HepG2 (cell line): Measurements from ENCODE around the gene SF3A2. TPM values are rescaled to one million over a fixed set of nuclear protein-coding genes. Genes with fewer than 3 reads are reported as not detected.

ENCODE experiments used
- BRD4 ChIP-seq: sonication (generic); formaldehyde crosslinking; IDR thresholded peaks from 2 replicates; pipeline ENCODE4 v1.4.0; 2020; ENCODE audit warnings: missing genetic modification reagents
- CENPX ChIP-seq: sonication (generic); formaldehyde crosslinking; IDR thresholded peaks from 2 replicates; pipeline ENCODE4 v1.9.0; 2021; ENCODE audit warnings: mild to moderate bottlenecking, missing genetic modification reagents, moderate library complexity
- JARID2 ChIP-seq: sonication (generic); formaldehyde crosslinking; IDR thresholded peaks from 2 replicates; pipeline ENCODE4 v1.8.1; 2023; ENCODE audit warnings: missing genetic modification reagents, inconsistent platforms; ENCODE audit not compliant: insufficient replicate concordance
- JUND ChIP-seq: sonication (generic); formaldehyde crosslinking; IDR thresholded peaks from 2 replicates; pipeline ENCODE4 v1.8.0; 2022; ENCODE audit warnings: mild to moderate bottlenecking, missing genetic modification reagents
- MAFF ChIP-seq: IDR thresholded peaks from 2 replicates; pipeline ENCODE4 v1.6.1; 2011; ENCODE audit warnings: low read depth, low read length, improper control_type of control experiment
- MEF2D ChIP-seq: sonication (generic); formaldehyde crosslinking; IDR thresholded peaks from 2 replicates; pipeline ENCODE4 v1.5.1; 2020; ENCODE audit warnings: mild to moderate bottlenecking, missing genetic modification reagents
- POLR2AphosphoS2 ChIP-seq: IDR thresholded peaks from 2 replicates; pipeline ENCODE4 v1.6.1; 2011; ENCODE audit warnings: low read depth, low read length, improper control_type of control experiment
- ZC3H13 ChIP-seq: sonication (generic); formaldehyde crosslinking; IDR thresholded peaks from 2 replicates; pipeline ENCODE4 v1.8.1; 2023; ENCODE audit warnings: mild to moderate bottlenecking, missing genetic modification reagents, moderate library complexity
- ZNF547 ChIP-seq: sonication (generic); formaldehyde crosslinking; IDR thresholded peaks from 2 replicates; pipeline ENCODE4 v1.5.1; 2020; ENCODE audit warnings: mild to moderate bottlenecking, missing genetic modification reagents
- ZNF550 ChIP-seq: sonication (generic); formaldehyde crosslinking; IDR thresholded peaks from 2 replicates; pipeline ENCODE4 v1.4.0; 2020; ENCODE audit warnings: mild to moderate bottlenecking, missing genetic modification reagents, borderline replicate concordance
- polyA plus RNA-seq, 8 experiments: library from polyadenylated mRNA; depleted of rRNA in 3 of 8; stranded (reverse) in 7 of 8; unstranded in 1 of 8; fragments of >200 nt; fragmentation: Illumina TruSeq in 4 of 8; extraction: Trizol in 4 of 8; gene quantifications; 2 replicates each; pipeline versions ENCODE4 v1.2.1 to v1.2.3, GENCODE V29; 2011 to 2016; ENCODE audit warnings: low read depth in 4 of 8, missing spikeins in 1 of 8, mixed read lengths in 1 of 8; ENCODE audit not compliant: insufficient read depth in 1 of 8
- total RNA-seq, 5 experiments: library from RNA; depleted of rRNA; stranded (reverse); fragments of >200 nt; fragmentation: Illumina TruSeq; extraction: Trizol; gene quantifications; 2 replicates each; pipeline ENCODE4 v1.2.3, GENCODE V29; 2016; ENCODE audit warnings: low read depth in 1 of 5
- TF ChIP-seq, protein P1 (sequence below): sonication (generic); formaldehyde crosslinking; IDR thresholded peaks from 2 replicates; pipeline ENCODE4 v1.4.0; 2020; ENCODE audit warnings: missing genetic modification reagents
- TF ChIP-seq, protein P2 (sequence below): sonication (generic); formaldehyde crosslinking; IDR thresholded peaks from 2 replicates; pipeline ENCODE4 v1.8.0; 2022; ENCODE audit warnings: mild to moderate bottlenecking, missing genetic modification reagents, borderline replicate concordance
- TF ChIP-seq, protein P3 (sequence below): fragments of 450-650 bp; IDR thresholded peaks from 2 replicates; pipeline ENCODE4 v1.6.1; 2017; ENCODE audit warnings: mild to moderate bottlenecking
- TF ChIP-seq, protein P4 (sequence below): sonication (generic); formaldehyde crosslinking; IDR thresholded peaks from 2 replicates; pipeline ENCODE4 v1.5.0; 2020; ENCODE audit warnings: missing genetic modification reagents
- TF ChIP-seq, protein P5 (sequence below): sonication (generic); formaldehyde crosslinking; IDR thresholded peaks from 2 replicates; pipeline ENCODE4 v1.8.1; 2023; ENCODE audit warnings: missing genetic modification reagents, inconsistent platforms, borderline replicate concordance
- TF ChIP-seq, protein P6 (sequence below), 2 experiments: fragments of 450-650 bp in 1 of 2; sonication (generic) in 1 of 2; formaldehyde crosslinking; IDR thresholded peaks; 2 replicates each; pipeline versions ENCODE4 v1.5.0 to v1.8.0; 2020 to 2022; ENCODE audit warnings: mild to moderate bottlenecking in 1 of 2, missing genetic modification reagents in 1 of 2
- TF ChIP-seq, protein P7 (sequence below): sonication (generic); formaldehyde crosslinking; IDR thresholded peaks from 2 replicates; pipeline ENCODE4 v1.4.0; 2020; ENCODE audit warnings: mild to moderate bottlenecking, missing genetic modification reagents

SF3A2 gene
- total and polyA plus RNA-seq, 2 of the 13 experiments (the other 11 are each of a cell fraction or from before 2014, with no cell fraction given) = 8.6 to 8.8 TPM

DNA sequence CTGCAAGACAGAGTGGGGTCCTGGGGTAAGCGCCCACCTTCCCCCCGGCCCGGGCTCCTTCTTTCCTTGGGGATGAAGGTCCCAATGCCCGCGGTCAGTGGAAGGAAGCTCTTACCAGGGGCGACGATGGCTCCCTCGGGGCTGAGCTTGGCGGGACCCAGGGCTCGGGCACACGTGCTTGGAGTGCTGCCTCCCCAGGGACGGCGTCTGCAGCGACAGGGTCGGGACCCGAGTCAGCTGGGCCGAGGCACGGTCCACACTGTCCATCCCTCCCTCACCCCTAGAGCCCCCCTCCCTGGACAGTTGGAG is 16.1 kb downstream of the SF3A2 start (continued):
- TF ChIP-seq, protein P1, sequence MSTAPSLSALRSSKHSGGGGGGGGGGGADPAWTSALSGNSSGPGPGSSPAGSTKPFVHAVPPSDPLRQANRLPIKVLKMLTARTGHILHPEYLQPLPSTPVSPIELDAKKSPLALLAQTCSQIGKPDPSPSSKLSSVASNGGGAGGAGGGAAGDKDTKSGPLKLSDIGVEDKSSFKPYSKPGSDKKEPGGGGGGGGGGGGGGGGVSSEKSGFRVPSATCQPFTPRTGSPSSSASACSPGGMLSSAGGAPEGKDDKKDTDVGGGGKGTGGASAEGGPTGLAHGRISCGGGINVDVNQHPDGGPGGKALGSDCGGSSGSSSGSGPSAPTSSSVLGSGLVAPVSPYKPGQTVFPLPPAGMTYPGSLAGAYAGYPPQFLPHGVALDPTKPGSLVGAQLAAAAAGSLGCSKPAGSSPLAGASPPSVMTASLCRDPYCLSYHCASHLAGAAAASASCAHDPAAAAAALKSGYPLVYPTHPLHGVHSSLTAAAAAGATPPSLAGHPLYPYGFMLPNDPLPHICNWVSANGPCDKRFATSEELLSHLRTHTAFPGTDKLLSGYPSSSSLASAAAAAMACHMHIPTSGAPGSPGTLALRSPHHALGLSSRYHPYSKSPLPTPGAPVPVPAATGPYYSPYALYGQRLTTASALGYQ (CRISPR knock-in tag) = 0 out of 2 replicates have a peak, but pooled peaks have one; percentile 58
- TF ChIP-seq JARID2 (CRISPR knock-in tag) (no peak), MEF2D (no peak), CENPX (no peak), ZC3H13 (CRISPR knock-in tag) (no peak), POLR2AphosphoS2 (no peak), ZNF547 (CRISPR knock-in tag) (no peak), JUND (CRISPR knock-in tag) (no peak), BRD4 (CRISPR knock-in tag) (0 out of 2 replicates have a peak, but pooled peaks have one; percentile 32), MAFF (no peak), ZNF550 (CRISPR knock-in tag) (no peak)
- TF ChIP-seq, protein P2, sequence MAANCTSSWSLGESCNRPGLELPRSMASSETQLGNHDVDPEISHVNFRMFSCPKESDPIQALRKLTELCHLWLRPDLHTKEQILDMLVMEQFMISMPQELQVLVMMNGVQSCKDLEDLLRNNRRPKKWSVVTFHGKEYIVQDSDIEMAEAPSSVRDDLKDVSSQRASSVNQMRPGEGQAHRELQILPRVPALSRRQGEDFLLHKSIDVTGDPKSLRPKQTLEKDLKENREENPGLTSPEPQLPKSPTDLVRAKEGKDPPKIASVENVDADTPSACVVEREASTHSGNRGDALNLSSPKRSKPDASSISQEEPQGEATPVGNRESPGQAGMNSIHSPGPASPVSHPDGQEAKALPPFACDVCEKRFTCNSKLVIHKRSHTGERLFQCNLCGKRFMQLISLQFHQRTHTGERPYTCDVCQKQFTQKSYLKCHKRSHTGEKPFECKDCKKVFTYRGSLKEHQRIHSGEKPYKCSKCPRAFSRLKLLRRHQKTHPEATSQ (CRISPR knock-in tag) = no peak
- TF ChIP-seq, protein P3, sequence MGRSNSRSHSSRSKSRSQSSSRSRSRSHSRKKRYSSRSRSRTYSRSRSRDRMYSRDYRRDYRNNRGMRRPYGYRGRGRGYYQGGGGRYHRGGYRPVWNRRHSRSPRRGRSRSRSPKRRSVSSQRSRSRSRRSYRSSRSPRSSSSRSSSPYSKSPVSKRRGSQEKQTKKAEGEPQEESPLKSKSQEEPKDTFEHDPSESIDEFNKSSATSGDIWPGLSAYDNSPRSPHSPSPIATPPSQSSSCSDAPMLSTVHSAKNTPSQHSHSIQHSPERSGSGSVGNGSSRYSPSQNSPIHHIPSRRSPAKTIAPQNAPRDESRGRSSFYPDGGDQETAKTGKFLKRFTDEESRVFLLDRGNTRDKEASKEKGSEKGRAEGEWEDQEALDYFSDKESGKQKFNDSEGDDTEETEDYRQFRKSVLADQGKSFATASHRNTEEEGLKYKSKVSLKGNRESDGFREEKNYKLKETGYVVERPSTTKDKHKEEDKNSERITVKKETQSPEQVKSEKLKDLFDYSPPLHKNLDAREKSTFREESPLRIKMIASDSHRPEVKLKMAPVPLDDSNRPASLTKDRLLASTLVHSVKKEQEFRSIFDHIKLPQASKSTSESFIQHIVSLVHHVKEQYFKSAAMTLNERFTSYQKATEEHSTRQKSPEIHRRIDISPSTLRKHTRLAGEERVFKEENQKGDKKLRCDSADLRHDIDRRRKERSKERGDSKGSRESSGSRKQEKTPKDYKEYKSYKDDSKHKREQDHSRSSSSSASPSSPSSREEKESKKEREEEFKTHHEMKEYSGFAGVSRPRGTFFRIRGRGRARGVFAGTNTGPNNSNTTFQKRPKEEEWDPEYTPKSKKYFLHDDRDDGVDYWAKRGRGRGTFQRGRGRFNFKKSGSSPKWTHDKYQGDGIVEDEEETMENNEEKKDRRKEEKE = no peak
- TF ChIP-seq, protein P4, sequence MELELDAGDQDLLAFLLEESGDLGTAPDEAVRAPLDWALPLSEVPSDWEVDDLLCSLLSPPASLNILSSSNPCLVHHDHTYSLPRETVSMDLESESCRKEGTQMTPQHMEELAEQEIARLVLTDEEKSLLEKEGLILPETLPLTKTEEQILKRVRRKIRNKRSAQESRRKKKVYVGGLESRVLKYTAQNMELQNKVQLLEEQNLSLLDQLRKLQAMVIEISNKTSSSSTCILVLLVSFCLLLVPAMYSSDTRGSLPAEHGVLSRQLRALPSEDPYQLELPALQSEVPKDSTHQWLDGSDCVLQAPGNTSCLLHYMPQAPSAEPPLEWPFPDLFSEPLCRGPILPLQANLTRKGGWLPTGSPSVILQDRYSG (CRISPR knock-in tag) = peak; percentile 60
- TF ChIP-seq, protein P5, sequence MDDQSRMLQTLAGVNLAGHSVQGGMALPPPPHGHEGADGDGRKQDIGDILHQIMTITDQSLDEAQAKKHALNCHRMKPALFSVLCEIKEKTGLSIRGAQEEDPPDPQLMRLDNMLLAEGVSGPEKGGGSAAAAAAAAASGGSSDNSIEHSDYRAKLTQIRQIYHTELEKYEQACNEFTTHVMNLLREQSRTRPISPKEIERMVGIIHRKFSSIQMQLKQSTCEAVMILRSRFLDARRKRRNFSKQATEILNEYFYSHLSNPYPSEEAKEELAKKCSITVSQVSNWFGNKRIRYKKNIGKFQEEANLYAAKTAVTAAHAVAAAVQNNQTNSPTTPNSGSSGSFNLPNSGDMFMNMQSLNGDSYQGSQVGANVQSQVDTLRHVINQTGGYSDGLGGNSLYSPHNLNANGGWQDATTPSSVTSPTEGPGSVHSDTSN (CRISPR knock-in tag) = no peak
- TF ChIP-seq, protein P6, sequence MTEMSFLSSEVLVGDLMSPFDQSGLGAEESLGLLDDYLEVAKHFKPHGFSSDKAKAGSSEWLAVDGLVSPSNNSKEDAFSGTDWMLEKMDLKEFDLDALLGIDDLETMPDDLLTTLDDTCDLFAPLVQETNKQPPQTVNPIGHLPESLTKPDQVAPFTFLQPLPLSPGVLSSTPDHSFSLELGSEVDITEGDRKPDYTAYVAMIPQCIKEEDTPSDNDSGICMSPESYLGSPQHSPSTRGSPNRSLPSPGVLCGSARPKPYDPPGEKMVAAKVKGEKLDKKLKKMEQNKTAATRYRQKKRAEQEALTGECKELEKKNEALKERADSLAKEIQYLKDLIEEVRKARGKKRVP (CRISPR knock-in tag; IDR thresholded peaks at IDR 0.05) = no peak
- TF ChIP-seq, protein P7, sequence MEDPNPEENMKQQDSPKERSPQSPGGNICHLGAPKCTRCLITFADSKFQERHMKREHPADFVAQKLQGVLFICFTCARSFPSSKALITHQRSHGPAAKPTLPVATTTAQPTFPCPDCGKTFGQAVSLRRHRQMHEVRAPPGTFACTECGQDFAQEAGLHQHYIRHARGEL = no peak
